Measurements from ENCODE around the gene ZP4. TPM values are rescaled to one million over a fixed set of nuclear protein-coding genes. Genes with fewer than 3 reads are reported as not detected.

The ZP4 gene
- total and polyA plus RNA-seq, 8 donors = not detected

- no peak for TF ChIP-seq CTCF (IDR thresholded peaks at IDR 0.05)
- DNase-seq (no peak), ATAC-seq (no peak)
Measured at GRCh38 chr1:237927198-237927597, 36.5 kb upstream of the ZP4 start.

GRCh38 chr1:237921306-237921705 is 30.6 kb upstream of the ZP4 start:
- Histone ChIP-seq H3K4me3 (no peak overlapping the region), H3K36me3 (no peaks in the 10 kb centered on the region), H3K27me3 (no peaks in the 10 kb centered on the region), H3K9me3 (peaks cover 0 to 14% of the 10 kb centered on the region in 2 donors), H3K27ac (no peak overlapping the region), H3K4me1 (no peaks in the 10 kb centered on the region)
- ATAC-seq = no peak
- DNase-seq = no peak
- intact Hi-C loops (cut with DNase I) = no loop called here
- no peak for TF ChIP-seq CTCF (IDR thresholded peaks at IDR 0.05)

More at GRCh38 chr1:237927198-237927597, 36.5 kb upstream of the ZP4 start:
- Histone ChIP-seq H3K27me3 (no peaks in the 10 kb centered on the region), H3K4me3 (no peak overlapping the region), H3K36me3 (no peaks in the 10 kb centered on the region), H3K9me3 (no peaks in the 10 kb centered on the region), H3K4me1 (no peaks in the 10 kb centered on the region), H3K27ac (no peak overlapping the region)
- intact Hi-C loops (cut with DNase I) = no loop called here

GRCh38 chr1:237913345-237913744 is 22.6 kb upstream of the ZP4 start:
- no peaks in the 10 kb centered on the region for H3K4me1 ChIP-seq
- no peaks in the 10 kb centered on the region for H3K27me3 ChIP-seq
- ATAC-seq = no peak
- TF ChIP-seq CTCF (IDR thresholded peaks at IDR 0.05) = no peak
- H3K9me3 ChIP-seq = peaks cover 0 to 39% of the 10 kb centered on the region in 2 donors
- no peak for DNase-seq
- H3K4me3 ChIP-seq = no peak overlapping the region
- no peaks in the 10 kb centered on the region for H3K36me3 ChIP-seq
- no peak overlapping the region for H3K27ac ChIP-seq
- intact Hi-C loops (cut with DNase I) = no loop called here

- no peak for DNase-seq
- no peak for ATAC-seq
- no peaks in the 10 kb centered on the region for H3K36me3 ChIP-seq
- no peak for TF ChIP-seq CTCF (IDR thresholded peaks at IDR 0.05)
- no peak overlapping the region for H3K4me3 ChIP-seq
- H3K27ac ChIP-seq = no peak overlapping the region
- intact Hi-C loops (cut with DNase I) = no loop called here
- peaks cover 0 to 30% of the 10 kb centered on the region in 2 donors for H3K9me3 ChIP-seq
- no peaks in the 10 kb centered on the region for H3K27me3 ChIP-seq
- H3K4me1 ChIP-seq = no peaks in the 10 kb centered on the region
Measured at GRCh38 chr1:237911911-237912310, 21.2 kb upstream of the ZP4 start.

- no peaks in the 10 kb centered on the region for H3K27me3 ChIP-seq
- no peaks in the 10 kb centered on the region for H3K4me1 ChIP-seq
- H3K36me3 ChIP-seq = no peaks in the 10 kb centered on the region
- ATAC-seq (no peak), DNase-seq (no peak)
- peaks cover 0 to 25% of the 10 kb centered on the region in 2 donors for H3K9me3 ChIP-seq
- intact Hi-C loops (cut with DNase I) = no loop called here
- H3K4me3 ChIP-seq = no peak overlapping the region
- H3K27ac ChIP-seq = no peak overlapping the region
- TF ChIP-seq CTCF (IDR thresholded peaks at IDR 0.05) = no peak
Measured at GRCh38 chr1:237910834-237911233, 20.1 kb upstream of the ZP4 start.
